ENCODE results near the gene HECTD3. TPM values are rescaled to one million over a fixed set of nuclear protein-coding genes. Genes with fewer than 3 reads are reported as not detected.

Gene HECTD3
- total RNA-seq = 27.3 and 27.5 TPM in 2 replicates

DNA sequence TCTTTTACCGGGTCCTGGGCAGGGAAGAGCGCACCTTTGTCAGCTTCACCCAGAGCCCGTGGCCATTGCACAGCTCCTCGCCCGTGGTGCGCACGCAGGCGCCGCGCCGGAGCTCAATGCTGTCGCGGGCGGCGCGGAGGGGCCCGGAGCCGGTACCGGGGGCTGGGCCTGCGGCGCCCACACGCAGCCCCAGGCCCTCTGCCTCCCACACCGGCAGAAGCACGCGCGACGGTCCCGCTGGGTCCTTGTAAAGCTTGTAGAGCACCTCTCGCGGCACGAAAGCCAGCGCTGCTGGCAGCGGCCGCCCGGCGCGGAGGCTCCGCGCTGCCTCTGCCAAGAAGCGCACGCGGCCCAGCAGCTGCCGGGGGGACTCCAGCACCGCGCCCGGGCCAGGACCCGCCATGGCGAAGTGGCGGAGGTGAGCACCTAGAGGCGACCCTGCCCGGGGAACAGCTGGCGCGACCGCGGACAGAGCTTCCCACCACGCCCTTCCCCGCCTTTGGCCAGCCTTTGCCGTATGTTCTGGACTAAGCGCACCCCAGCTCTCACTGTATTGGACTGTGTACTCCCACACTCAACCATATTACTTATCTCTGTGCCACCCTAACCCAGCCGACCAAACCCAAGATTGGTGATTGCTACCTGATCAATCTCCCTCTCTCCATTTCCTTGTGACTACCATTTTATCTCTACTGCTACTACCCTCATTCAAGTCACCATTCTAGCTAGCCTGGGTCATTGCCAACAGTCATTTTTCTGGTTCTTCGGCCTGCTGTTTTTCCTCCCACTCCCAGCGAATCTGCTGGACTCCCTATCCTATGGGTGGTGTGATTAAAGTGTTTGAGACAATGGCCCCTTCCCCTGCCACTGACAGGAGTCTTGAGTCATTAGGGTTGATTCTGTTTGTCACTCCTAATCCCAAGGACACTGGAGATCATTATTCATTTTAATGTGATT is at the start of gene HECTD3:
Gene HECTD3 (minus strand): TSS at position 470 of the 957 bp plus-strand sequence. CDS start 67 bp downstream, at position 403.

GRCh38 chr1:45011837-45012638 is 914 bp upstream of the HECTD3 start, which contains the start of gene UROD:
TSS of gene UROD (plus strand) at chr1:45012254. CDS start at chr1:45012266, 12 bp downstream.

Other genes with a start within 250 kb of the HECTD3 start
- 2,039 and 2,279 TPM in 2 replicates for gene RPS8, start 235.8 kb downstream of the HECTD3 start, total RNA-seq
- gene BEST4, start 223.2 kb downstream of the HECTD3 start, total RNA-seq = 0.09 TPM in 1 of 2 replicates, not detected in the other
- gene PLK3, start 210.9 kb downstream of the HECTD3 start, total RNA-seq = 25.5 and 27.5 TPM in 2 replicates
- 0.09 and 0.28 TPM in 2 replicates for gene DYNLT4, start 204.0 kb downstream of the HECTD3 start, total RNA-seq
- gene BTBD19, start 202.8 kb downstream of the HECTD3 start, total RNA-seq = 5.2 and 13.2 TPM in 2 replicates
- gene PTCH2, start 168.1 kb downstream of the HECTD3 start, total RNA-seq = under 0.01 and 0.18 TPM in 2 replicates
- 39.2 and 48.9 TPM in 2 replicates for gene EIF2B3, start 24.7 kb downstream of the HECTD3 start, total RNA-seq
- 162 and 250 TPM in 2 replicates for gene UROD, start 930 bp upstream of the HECTD3 start, total RNA-seq
- 0.54 and 0.56 TPM in 2 replicates for gene ZSWIM5, start 195.3 kb upstream of the HECTD3 start, total RNA-seq

Data from endothelial cell of coronary artery (primary cell).